GM21526 (cell line): ENCODE results near the gene TGM5.

Experiments used
- ATAC-seq: cut with Tn5 transposase; IDR thresholded peaks from one replicate; pipeline ENCODE4 v1.9.1; 2021; ENCODE audit warnings: moderate library complexity; ENCODE audit not compliant: unreplicated experiment, low FRiP score

The TGM5 gene

DNA sequence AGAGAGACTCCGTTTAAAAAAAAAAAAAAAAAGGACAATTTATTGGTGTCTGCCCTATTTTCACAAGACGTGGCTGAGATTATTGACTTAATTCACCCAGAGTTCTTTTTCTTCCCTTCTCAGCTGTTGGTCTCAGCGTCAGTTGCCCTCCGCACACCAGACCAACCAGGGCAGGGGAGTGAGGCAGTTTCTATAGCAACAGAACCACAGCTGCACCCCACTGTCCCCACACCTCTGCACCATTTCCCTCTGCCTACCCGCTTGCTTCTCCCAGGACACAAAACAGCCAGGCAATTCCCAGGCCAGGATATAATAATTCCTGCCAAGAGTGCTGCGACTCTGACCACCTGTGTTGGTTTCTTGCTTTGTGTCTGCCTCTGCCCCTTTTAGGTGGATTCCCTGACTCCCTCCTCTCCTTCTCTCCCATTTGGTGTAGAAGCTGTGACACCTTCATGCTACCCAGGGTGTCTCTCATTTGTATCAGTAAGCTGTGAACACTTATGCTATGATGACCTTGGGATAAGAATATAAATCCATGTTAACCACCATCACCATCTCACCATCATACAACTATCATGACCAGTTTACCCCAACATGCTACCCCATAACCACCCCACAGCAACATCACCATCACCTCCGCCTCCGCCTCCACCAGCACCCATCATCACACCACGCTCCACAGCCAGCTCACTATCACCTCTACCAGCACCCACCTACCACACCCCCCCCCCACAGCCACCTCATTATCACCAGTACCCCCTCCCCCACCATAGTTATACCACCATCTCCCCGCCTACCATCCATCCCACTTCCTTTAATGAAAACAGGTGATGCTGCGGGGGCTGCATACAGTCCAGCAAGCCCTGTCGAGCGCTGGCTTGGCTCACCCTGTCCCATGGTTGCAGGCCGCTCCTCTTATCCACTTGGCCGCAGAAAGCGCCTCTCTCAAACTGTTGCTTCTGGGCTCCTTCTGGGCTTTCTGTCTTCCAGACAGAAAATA is 46.5 kb downstream of the TGM5 start:
- ATAC-seq: no peak

GRCh38 chr15:43218908-43219706 is 47.6 kb downstream of the TGM5 start:
- ATAC-seq: no peak

DNA sequence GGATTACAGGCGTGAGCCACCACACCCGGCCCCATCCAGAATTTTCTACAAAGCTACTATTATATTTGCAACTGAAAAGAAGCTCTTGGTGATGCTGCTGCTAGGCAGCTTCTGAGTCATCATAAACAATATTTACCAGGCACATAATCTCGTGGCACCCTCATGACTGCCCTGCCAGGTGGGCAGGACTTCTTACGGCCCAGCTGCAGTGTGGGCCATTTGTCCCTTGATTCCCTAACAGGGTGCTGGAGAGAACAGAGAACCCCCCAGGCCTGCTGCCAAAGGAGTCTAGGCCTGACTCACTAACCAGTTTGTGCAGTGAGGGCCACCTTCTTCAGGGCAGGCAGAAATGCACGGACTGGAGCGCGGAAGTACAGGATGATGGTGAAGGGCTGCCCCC is 50.8 kb downstream of the TGM5 start:
- no peak for ATAC-seq

DNA sequence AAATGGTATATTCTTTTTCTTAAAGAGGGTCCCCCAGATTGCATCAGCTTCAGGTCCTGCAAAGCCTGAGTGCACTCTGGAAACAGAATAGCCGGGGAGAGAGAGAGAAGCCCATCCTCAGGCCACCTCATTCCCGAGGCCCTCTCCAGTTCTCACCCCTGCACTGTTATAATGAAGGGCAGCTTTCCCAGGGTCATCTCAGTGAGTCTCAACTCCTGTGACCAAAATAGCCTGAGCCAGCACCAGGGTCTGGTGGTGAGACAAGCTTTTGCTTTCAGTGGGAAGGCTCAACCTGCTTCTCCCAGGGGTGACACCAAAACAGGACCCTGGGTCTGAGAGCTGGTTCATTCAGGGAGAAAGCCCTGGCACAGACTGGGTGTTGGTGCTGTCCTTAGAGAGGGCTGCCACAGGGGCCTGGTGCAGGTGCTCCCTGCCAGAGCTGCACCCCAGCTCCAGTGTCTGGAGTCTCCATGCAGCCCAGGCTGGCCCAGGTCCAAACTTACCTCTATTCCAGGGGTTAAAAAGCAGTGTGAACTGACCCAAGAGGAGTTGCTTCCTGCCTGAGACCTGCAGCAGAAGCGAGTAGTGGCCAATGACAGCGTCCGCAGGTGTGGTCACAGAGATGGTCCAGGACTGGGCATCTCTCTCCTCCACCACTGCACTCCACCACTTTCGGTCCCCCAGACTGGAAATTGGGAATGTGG is 52.0 kb downstream of the TGM5 start:
- ATAC-seq: no peak

DNA sequence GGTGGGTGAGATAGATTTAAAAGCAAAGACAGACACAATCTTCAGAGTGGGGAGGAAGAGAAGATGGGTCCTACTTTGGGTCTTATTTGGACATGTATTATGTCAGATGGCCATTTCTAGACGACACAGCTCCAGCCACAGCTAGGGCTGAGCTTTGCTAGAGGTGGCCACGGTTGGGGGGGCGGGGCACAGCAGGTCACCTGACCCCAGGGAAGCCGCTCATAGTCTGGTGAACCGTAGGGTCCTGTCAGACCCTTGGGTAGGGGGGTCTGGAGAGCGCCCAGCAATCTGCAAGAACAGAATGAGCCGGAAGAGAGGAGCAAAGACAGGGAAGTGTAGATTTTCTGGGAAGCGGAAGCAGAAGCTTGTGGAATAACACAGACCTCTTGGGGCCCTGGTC is 52.6 kb downstream of the TGM5 start:
- ATAC-seq: no peak

GRCh38 chr15:43213466-43213865 is 53.3 kb downstream of the TGM5 start:
- no peak for ATAC-seq

GRCh38 chr15:43212951-43213350 is 53.8 kb downstream of the TGM5 start:
- ATAC-seq: no peak

- no peak for ATAC-seq
These were observed 54.4 kb downstream of the TGM5 start for GRCh38 chr15:43212299-43212698.

- ATAC-seq: no peak
These were observed 55.4 kb downstream of the TGM5 start for GRCh38 chr15:43211224-43211735.

DNA sequence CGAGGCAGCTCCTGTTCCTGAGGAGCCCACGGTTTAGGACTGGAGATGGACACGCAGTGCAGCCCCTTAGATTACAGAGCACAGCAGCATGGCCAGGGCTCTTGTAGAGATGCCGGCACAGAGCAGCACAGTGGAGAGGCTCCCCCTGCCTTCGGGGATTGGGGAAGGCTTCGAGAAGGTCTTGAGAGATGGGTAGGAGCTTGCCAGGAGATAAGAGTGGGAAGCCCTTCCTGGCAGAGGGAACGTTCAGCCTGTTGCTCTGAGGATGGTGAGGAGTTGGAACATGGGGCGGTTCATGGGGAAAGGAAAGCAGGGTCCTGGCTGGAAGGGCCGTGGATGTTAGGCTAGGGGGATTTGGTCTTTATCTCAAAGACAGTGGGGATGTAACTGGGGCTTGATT is 55.9 kb downstream of the TGM5 start:
- no peak for ATAC-seq

DNA sequence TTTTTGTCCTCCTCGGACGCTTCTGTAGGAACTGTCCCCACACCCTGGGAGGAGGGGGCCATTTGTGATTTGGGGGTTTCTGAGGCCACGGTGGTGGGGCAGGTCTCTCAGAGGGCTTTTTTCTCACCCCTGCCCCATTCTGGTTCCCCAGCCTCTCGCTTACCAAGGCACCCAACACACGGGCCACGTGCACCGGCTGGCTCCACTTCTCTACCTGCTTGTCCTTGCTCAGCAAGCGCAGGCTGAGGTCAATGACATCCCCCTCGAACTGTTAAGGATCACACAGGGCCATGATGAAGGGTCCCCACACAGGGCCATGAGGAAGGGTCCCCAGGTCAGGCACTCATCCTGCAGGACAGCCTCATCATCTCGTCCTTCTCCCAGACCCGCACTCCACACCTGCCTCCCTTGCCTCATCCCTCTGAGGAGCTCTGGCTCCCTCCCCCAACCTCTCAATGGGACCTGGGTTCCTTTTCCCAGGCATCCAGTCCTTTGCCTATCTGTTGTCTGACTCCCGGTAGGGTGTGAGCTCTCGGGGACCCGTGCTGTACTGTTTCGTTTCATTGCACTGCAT is 56.5 kb downstream of the TGM5 start:
- ATAC-seq: no peak

- no peak for ATAC-seq
These were observed 57.5 kb downstream of the TGM5 start for GRCh38 chr15:43209059-43209824.

GRCh38 chr15:43208052-43209002 is 58.4 kb downstream of the TGM5 start:
- ATAC-seq: no peak

DNA sequence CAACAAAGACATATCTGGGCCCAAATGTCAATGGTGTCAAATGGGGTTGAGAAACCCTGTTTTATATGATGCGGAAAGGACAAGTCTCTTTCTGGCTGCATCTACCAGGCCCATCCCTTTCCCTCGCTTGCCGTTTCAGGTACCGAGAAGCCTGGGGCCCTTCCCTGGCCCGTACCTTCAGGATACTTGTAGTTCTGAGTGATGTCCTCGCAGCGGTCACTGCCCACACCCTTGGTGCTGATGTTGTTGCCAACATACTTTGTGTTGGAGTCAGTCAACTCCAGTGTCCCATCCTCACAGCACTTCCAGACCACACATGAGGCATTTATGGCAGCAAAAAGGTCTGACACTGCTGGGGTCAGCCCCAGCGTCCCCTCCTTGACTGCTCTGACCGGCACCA is 59.7 kb downstream of the TGM5 start:
- ATAC-seq: no peak

DNA sequence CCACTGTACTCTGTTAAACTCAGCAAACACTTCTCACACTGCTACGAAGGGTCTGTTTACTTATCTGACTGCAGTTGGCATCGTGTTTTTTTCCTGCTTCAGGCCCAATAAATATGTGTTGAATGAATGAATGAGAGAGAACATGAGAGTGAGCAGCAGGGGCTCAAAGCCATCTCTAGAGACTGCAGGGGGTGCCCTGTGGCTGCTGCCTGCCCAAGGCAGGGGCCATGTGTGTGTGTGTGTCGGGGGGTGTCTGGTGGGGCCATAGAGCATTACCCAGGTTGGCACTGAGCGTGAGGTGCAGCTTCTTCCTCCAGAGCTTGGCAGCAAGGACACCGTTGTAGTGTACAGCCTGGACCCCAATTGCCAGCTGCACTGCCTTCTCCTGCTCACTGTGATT is 60.7 kb downstream of the TGM5 start:
- no peak for ATAC-seq

- no peak for ATAC-seq
These were observed 62.5 kb downstream of the TGM5 start for GRCh38 chr15:43204016-43204901.

DNA sequence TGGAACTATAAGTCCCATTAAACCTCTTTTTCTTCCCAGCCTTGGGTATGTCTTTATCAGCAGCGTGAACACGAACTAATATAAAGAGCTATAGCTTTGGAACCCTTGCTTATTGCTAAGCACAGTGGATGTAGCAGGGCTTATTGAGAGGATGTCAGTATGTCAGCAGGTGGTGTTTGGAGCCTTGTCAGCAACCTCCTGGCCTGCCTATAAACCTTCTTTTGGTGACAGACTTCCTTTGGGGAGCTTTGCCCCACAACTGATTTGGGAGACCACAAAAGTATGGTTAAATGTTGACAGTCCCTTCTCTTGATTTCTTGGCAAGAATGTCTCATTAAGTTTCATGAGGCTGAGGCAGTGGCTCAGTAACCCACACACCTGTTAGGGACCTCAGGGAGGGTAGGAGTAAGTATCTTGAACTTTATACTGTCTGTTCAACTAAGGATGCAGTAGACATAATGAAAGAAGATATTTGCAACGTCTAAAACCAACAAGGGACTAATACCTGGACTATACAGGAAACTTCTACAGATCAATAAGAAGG is 66.7 kb downstream of the TGM5 start:
- ATAC-seq: no peak
